Lung microvascular endothelial cell (primary cell): ENCODE results near the gene AUNIP. TPM values are rescaled to one million over a fixed set of nuclear protein-coding genes. Genes with fewer than 3 reads are reported as not detected.

Experiments used
- DNase-seq, 2 donors: peaks; one replicate each; pipeline versions ENCODE4 v3.0.0 to v3.0.0-alpha.2; 2010; ENCODE audit warnings: low read depth in 2 of 2
- total RNA-seq: library from RNA; depleted of rRNA; stranded (reverse); fragments of >200 nt; gene quantifications from 2 replicates; pipeline ENCODE4 v1.2.1, GENCODE V29; 2014

The AUNIP gene
- total RNA-seq, 1 donor from 2014 or later: 0.60 TPM

DNA sequence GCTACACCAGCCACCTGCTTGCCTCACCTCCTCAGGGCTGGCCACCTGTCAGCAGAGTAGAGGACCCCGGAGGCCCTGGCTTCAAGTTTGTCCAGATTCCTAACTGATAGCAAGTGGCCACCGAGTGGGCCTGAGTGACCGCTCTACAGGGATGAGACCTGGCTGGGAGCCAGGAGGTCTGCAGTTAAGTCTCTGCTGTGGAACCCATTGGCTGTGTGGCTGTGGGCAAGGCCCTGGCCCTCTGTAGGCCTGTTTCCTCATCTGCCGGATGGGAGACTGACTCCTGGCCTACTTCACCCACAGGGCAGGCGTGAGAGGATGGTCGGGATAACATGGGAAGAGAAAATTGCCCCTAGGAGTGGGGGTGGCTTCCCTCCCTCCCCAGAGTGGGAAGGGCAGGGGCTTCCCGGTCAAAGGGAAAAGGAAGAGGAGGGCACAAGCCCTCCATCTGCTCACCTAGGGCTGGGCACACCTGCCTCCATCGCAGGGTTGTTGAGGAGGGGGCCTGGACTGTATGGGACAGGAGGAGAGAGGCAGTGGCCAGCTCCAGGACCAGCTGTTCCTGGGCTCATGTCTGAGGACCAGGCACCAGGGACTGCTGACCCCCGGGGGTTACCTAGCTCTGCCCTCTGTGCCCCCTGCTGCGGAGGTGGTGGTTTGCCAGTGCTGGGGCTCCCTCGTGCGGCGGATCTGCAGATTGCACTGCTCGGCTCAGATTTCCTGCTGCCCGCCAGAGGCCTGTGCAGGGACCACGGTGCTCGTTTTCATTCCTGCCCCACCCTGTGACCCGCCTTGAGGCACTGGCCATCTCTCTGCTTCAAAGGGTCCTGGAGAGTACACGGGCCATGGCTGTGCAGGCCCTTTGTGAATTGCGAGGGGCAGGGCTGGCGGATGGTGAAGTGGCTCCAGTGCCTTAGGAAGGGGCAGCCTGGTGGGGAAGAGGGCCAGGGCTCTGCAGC is 48.6 kb downstream of the AUNIP start:
- DNase-seq: peak; percentile 49 to 71

DNA sequence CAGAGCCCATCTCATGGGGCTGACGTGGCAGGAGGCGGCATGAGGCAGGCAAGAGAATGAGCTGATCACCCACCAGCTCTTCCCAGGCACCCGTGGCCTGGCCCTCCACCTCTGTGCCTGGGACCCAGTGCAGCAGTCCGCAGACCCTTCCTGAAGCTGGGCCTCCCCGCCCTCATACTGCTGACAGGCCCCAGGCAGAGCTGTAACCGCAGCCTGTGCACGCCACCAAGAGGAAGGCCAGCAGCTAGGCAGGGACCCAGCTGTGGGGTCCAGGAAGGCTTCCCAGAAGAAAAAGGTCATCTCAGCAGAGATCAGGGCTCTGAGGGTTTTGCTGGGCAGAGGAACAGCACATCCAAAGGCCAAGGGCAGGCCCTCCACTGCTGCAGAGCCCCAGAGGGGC is 49.3 kb downstream of the AUNIP start:
- no peak for DNase-seq

DNA sequence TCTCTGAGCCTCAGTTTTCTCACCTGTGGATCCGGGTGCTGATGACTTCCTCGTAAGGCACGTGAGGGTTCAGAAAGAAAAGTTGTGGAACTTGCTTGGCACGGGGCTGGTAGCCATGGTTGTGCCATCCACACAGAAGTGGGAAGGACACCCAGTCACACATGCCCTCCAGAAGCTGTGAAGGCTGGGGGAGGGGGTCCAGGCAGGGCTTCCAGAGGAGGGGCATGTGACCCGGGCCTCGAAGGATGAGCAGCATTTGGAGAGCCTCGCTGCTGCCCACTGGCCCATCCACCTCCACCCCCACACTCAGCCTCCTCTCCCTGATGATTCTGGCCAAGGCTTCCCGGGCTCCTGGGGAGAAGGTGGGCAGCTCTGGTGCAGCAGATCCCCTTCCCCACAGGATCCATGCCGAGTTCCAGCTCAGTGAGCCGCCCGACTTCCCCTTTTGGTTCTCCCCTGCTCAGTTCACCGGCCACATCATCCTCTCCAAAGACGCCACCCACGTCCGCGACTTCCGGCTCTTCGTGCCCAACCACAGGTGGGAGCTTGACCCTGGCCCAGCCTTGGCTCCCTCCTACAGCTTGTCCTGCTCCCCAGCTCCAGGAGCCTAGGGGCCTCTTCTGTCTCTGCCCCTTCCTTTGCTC is 49.9 kb downstream of the AUNIP start:
- no peak for DNase-seq

DNA sequence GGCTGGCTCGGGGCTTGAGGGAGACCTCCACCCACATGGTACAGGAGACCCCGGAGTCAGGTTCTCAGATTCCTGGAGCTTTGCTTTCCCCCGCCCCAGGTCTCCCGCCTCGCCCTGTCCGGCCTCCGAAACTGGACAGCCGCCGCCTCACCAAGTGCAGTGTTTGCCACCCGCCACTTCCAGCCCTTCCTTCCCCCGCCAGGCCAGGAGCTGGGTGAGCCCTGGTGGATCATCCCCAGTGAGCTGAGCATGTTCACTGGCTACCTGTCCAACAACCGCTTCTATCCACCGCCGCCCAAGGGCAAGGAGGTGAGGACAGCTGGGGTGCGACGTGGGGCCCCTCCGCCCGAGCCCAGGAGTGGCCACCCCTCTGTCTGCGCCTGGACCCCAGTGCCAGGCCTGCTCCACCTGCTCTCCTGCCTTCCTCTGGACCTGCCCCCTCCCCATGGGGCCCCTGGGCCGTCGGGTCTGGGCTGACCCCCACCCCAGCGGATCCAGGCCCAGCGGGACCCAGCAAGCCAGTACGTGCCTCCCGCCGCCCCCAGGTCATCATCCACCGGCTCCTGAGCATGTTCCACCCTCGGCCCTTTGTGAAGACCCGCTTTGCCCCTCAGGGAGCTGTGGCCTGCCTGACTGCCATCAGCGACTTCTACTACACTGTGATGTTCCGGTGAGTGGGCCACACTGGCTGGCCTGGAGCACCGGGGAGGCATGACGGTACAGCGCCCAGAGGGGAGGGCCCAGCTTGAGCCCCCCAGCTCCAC is 50.6 kb downstream of the AUNIP start:
- no peak for DNase-seq

DNA sequence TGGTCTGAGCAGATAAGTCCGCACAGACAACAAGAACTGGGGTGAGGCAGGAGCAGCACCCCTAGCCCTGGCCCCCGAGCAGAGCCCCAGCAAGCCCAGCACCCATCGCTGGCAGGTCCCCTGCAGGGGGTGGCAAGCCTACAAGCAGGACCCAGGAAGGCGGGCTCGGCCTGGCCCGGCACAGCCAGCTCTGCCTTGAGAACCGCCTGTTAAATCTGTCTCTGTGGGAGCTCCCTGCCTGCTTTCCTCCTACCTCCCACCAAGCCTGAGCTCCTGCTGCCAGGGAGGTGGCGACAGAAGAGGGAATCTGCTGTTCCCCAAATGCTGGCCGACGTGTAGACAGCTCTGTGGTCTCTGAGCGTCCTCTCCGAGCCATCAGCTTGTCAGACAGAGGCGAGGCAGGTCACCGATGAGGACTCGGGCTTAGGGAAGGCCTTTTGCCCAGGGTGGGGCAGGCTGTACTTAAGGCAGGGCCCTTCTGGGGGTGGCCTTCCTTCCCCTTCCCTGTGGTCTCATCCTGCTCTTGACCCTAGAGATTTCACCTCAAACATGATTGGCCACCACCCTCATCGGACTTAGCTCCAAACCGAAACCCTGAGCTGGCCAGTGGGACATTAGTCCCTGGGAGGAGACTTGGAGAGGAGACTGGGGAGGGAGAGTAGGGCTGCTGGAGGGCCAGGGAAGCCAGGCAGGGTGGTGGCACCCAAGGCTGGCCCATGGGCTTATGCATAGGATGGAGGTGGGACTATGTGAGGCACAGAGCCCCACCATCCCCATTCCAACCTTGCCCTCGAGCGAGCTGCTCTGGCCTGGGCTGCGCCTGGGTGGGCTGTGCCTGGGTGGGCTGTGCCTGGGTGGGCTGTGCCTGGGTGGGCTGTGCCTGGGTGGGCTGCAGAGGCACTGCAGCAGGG is 51.5 kb downstream of the AUNIP start:
- no peak for DNase-seq

DNA sequence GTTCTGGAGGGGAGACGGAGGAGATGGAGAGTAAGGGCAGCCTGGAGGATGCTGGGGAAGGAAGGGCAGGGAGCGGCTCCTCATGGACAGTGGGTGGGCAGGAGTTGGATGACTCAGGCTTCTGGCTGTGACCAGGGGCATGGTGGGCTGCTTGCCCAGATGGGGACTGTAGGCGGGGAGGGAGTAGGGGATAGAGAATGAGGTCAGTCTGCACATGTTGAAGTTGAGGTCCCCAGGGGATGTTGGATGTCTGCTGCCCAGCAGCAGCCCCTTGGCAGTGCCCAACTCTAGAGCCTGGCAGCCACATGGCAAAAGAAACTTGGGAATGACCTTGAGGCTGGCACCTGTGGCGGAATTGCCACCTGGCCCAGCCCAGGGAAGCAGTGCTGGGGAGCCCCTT is 52.8 kb downstream of the AUNIP start:
- DNase-seq: peak; percentile 33 to 54

DNA sequence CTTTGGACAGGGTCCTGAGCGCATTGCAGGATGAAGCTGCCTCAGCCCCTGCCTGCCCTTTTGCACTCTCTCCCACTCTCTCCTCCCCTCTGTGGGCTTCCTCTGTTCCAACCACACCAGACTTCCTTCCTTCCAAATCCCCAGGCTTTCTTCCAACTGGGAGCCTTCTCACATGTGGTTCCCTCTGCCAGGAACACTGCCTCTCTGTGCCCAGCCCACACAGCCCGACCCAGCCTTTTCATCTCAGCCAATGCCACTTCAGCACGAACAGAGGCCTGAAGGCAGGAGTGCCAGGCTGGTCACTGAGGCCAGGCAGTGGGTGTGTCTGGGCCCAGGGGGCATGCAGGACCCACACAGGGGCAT is 53.4 kb downstream of the AUNIP start:
- peak; percentile 60 to 84 for DNase-seq

DNA sequence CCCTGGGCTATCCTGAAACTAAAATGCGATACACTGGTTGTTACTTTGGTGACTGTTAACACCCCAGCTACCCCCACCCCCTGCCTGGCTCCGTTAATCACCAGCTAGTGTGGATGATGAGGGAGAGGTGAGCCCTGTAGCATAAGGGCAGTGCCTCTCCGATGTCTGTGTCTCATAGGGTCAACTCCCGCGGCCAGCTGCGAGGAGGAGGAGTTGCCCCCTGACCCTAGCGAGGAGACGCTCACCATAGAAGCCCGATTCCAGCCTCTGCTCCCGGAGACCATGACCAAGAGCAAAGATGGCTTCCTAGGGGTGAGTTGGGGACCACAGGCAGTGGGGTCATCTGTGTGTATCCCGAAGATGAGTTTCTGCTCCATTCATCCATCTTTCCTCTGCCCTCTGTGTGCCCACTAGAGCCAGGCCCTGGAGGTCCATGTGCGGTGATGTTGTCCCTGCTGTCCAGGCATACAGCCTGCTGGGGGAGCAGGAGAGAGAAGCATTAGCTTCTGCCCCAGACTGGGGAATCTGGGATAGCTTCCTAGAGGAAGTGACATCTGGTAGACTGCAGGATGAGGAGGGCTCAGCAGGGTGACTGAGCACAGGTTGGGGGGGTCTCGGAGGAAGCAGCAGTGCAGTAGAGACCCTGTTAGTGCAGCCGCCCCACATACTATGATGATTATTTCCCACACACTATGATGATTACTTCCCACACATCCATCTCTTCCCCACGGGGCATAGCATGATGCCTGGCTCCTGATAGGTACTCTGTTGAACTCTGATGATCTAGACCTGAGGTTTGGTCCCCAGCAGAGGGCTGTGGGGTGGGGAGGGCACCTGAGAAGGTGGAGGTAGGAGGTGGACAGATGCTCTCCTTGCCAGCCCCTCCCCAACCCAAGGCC is 54.0 kb downstream of the AUNIP start:
- DNase-seq: peak; percentile 41 to 76

DNA sequence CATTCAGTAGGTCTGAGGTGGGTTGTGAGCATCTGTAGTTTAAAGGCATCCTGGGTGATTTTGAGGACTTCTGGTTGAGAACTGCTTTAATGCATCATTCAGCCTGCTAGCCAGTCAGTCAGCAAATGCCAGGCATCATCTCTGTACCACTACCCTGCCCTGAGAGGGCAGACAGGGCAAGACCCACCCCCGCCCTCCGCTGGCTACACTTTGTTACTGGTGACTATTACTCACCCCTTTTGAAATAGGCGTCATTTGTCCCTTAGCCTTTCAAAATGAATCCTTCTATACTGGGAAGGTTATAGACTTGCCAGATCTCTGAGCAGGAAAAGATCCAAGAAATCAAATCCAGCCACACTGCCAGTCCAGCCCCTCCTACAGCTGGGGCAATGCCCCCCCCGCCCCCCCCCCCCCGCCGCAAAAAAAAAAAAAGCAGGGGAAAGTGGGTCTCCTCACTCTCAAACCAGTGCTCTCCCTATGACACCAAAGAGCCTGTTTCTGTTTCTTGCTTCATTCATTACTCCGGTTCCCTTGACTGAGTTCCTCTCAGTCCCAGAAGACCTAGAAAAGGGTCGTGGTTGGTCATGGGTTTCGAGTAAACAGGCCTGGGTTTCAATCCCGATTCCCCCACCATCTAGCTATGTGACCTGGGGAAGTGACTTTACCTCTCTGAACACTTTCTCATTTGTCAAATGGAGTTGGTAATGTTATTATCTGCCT is 54.9 kb downstream of the AUNIP start:
- peak; percentile 36 to 38 for DNase-seq

DNA sequence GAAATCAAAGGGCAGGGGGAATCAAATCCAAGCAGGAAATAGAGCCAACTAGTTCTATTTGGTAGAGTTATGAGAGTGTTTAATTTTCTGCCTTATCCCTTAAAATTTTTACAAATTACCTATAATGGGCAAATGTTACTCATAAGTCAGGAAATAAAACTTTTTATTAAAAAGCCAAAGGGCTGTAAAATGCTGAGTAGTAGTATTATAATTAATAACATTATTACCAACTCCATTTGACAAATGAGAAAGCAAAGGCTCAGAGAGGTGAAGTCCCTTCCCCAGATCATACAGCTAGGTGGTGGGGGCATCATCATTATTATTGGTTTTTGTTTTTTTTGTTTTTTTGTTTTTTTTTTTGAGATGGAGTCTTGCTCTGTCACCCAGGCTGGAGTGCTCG is 55.9 kb downstream of the AUNIP start:
- no peak for DNase-seq

DNA sequence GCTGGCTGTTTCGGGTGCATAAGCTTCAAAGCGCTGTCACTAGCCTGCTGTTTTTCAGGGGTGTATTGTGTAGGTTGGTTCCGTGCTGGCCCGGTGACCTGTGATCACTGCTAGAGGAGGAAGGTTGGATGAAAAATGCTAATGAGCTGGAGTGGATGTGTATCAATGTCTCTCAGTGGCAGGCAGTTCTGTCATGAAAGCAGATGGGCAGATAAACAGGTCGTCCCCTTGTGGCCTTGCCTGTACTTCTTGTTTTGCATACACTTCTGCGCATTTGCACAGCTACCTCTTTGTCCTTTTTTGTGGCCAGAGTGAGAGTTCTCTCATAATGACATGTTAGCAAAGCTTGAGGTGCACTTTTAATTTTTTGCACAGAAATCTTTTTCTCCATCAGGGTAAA is 56.3 kb downstream of the AUNIP start:
- no peak for DNase-seq

DNA sequence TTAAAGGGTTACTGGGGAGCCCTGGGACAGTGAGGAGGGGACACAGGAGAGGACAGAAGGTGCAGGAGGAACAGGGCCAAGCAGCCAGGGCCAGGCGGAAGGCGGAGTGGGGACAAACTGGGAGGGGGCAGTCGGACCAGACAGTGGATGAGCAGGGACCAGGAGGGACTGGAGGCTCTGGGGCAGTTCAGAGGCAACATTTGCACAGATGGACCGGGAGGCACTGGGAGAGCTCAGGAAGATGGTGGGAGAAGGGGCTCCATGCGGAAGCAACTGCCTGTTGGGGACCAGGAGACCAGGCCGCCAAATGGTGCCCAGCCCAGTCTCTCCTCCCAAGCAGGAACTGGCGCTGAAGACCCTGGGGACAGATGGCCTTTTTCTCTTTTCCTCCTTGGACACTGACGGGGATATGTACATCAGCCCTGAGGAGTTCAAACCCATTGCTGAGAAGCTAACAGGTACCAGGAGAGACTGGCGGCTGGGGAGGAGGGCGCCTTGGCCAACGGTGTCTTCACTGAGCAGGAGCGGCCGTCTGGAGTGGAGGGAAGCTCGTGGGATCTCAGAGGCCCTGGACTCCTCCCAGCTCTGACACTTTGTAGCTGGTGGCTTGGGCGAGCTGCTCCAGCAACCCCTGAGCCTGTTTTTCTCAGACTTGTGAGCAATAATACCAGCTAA is 58.4 kb downstream of the AUNIP start:
- no peak for DNase-seq

DNA sequence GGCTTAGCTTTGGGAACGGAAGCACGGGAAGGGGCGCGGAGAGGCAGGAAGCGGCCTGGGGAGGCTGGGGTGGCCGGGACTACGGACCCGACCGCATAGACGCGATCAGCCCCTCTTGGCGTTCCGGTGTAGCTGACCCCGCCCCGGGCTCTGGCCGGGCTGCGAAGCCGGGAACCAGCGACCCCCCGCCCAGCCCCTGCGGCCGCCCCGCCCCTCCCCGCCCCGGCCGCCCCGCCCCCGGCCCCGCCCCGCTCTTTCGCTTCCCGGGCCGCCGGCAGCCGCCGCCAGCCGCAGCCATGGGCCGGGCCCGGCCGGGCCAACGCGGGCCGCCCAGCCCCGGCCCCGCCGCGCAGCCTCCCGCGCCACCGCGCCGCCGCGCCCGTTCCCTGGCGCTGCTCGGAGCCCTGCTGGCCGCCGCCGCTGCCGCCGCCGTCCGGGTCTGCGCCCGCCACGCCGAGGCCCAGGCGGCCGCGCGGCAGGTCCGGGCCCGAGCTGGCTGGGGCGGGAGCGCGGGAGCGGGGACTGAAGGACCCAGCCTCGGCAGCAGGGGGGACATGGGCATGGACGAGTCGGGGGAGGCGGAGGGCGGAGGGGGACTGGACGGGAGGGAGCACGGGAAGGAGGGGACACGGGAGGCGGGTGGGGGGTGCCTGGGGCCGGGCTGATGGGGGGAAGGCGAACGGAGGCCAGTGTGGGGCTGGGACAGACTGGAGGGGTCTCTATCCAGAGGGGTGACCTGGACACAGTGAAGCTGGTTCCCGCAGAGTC is 59.1 kb downstream of the AUNIP start, which contains the start of gene SELENON:
Gene SELENON (plus strand): TSS at position 259 of the 768 bp plus-strand sequence. CDS start 38 bp downstream, at position 297.
- peak; percentile 39 to 87 for DNase-seq

DNA sequence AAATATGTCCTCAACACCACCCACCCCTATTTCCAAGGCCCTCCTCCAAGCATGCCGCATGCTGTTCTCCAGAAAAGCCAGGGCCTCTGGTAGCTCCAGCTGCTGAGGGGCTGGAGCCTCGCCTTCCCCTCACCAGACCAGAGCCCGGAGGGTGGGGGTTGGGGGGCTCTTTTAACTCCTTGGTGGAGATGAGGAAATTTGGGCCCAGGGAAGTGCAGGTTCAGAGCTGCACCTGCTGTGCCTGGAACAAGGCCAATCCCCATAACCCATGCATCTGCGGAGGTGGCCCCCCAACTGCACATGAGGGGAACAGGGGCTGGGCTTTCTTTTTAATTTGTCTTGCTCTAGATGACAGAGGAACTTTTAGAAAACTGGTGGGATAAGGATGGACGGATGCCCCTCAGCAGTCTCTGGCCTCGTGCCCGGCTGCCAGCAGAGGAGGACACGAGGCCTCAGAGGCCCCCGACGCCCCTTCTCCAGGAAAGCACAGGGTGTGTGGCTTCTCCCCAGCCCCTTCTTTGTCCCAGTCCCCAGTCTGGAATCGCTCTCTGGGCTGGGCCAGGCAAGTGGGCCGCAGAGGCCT is 59.8 kb downstream of the AUNIP start:
- DNase-seq: no peak

DNA sequence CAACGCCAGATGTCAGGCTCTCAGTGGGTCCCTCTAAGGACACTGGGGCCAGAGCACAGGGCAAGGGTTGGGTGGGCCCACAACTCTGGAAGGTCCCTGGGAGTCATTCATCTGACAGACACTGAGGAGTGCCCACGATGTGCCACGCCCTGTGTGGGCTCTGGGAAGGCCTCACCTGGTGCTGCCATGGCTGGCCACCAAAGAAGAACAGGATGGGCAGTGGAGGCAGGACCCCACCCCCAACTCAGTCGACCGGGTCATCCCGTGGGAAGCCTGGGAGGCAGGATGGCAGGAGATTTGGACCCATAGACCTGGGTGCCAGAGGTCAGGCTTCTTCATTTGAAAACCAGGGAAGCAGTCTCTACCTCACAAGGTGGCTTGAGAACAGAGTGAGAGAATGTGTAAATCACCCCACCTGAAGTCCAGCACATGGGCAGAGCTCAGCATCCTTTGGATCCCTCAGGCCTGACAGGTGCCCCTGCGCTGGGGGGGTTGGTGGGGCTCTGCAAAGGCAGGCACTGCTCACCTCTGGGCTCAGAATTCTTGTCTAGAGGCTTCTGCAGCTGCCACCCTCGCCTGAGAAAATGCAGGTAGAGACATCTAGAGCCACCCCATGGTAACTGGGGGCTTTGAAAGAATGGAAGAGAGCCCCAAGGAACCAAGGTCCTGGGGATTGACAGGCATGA is 60.4 kb downstream of the AUNIP start:
- DNase-seq: no peak

DNA sequence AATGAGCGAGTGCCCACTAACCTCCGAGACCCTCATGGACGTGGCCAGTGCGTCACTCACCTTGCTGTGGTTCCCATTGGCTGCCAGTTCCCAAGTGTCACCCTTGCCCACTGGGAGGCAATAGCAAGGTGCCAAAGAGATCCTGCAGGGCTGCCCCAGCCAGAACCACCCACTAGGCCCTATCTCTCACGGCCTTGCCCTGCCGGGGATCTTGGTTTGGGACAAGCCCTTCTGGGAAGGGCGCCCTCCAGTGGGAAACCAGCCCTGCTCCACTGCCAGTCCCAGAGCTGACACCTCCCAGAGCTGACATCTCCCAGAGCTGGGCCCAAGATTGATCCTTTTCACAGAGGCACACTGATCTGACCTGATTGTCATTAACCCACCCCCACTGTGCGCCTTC is 61.3 kb downstream of the AUNIP start:
- peak; percentile 26 to 39 for DNase-seq
